ENCODE results near the gene CLDND1.

DNA sequence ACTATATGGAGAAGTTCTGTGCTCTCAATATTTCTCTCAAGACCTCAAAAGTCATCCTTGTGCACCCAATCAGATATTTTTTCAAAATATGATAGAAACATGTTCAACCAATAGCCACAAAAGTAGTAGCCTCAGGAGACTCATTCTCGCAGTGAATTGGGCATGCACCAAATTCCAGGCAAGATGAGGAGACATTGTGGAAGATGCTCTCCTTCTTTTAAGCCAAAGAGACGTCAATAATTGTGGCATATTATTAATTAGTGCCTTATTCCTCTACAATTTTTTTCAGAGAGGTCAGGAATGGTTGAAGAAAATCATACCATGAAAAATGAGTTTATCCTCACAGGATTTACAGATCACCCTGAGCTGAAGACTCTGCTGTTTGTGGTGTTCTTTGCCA lies 25.3 kb downstream of the CLDND1 start, which contains the start of gene OR5K2:
- TF ChIP-seq, protein P1, sequence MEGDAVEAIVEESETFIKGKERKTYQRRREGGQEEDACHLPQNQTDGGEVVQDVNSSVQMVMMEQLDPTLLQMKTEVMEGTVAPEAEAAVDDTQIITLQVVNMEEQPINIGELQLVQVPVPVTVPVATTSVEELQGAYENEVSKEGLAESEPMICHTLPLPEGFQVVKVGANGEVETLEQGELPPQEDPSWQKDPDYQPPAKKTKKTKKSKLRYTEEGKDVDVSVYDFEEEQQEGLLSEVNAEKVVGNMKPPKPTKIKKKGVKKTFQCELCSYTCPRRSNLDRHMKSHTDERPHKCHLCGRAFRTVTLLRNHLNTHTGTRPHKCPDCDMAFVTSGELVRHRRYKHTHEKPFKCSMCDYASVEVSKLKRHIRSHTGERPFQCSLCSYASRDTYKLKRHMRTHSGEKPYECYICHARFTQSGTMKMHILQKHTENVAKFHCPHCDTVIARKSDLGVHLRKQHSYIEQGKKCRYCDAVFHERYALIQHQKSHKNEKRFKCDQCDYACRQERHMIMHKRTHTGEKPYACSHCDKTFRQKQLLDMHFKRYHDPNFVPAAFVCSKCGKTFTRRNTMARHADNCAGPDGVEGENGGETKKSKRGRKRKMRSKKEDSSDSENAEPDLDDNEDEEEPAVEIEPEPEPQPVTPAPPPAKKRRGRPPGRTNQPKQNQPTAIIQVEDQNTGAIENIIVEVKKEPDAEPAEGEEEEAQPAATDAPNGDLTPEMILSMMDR (IDR thresholded peaks at IDR 0.05 in 2 of 3, conservative IDR thresholded peaks at IDR 0.05 in 1 of 3; ENCODE audit: borderline replicate concordance in 1 of 3, insufficient read depth in 1 of 3, low read depth in 2 of 3, low read length in 2 of 3): no peak
- TF ChIP-seq POLR2A (IDR thresholded peaks at IDR 0.05; ENCODE audit: borderline replicate concordance, extremely low read depth, insufficient read depth, insufficient read length): no peak
- TF ChIP-seq, protein P2, sequence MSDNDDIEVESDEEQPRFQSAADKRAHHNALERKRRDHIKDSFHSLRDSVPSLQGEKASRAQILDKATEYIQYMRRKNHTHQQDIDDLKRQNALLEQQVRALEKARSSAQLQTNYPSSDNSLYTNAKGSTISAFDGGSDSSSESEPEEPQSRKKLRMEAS (IDR thresholded peaks at IDR 0.05): no peak
- no peak for TF ChIP-seq EZH2 (IDR thresholded peaks at IDR 0.05)
- no peak for TF ChIP-seq EZH2phosphoT487 (IDR thresholded peaks at IDR 0.05; ENCODE audit: borderline replicate concordance)
- TF ChIP-seq POLR2AphosphoS5 (IDR thresholded peaks at IDR 0.05; ENCODE audit: low read depth, low read length): no peak
- TF ChIP-seq RAD21 (IDR thresholded peaks at IDR 0.05; ENCODE audit: low read depth): no peak
- TF ChIP-seq ELF1 (IDR thresholded peaks at IDR 0.05; ENCODE audit: borderline replicate concordance, low read depth): no peak
